Measurements from ENCODE around the gene REXO5. TPM values are rescaled to one million over a fixed set of nuclear protein-coding genes. Genes with fewer than 3 reads are reported as not detected.
A peak's percentile ranks its signal among the peaks of the same experiment; 100 is the strongest.

REXO5 gene
- total and polyA plus RNA-seq, 2 donors (not counting 3 experiments of a cell fraction or from before 2014, with no cell fraction given) = 2.3 to 11.5 TPM

GRCh38 chr16:20814784-20815183 is 8.5 kb downstream of the REXO5 start:
- Histone ChIP-seq H3K4me3 (replicated peaks in 1 of 3; ENCODE audit: insufficient read depth in 1 of 3, low read depth in 1 of 3, low read length in 3 of 3) (no peak overlapping the region), H4K20me1 (replicated peaks; ENCODE audit: control insufficient read depth, extremely low read depth, insufficient read depth, low read length) (no peaks in the 10 kb centered on the region), H3K79me2 (ENCODE audit: control insufficient read depth, insufficient read depth, low read length) (no peaks in the 10 kb centered on the region), H3K4me2 (ENCODE audit: insufficient read depth, low read length) (no peak overlapping the region), H3K36me3 (ENCODE audit: control insufficient read depth in 2 of 2, extremely low read depth in 1 of 2, insufficient read depth in 2 of 2, low read length in 2 of 2) (peaks cover 0 to 2% of the 10 kb centered on the region in 2 experiments), H2AFZ (ENCODE audit: low read depth, low read length) (peak overlapping the region; percentile 15), H3K27me3 (ENCODE audit: control insufficient read depth in 2 of 2, insufficient read depth in 2 of 2, low read length in 2 of 2) (no peaks in the 10 kb centered on the region), H3K27ac (ENCODE audit: insufficient read depth, low read depth, low read length) (peak overlapping the region; percentile 44), H3K9ac (replicated peaks; ENCODE audit: extremely low read depth, insufficient read depth, low read length) (peak overlapping the region; percentile 40), H3K9me1 (replicated peaks; ENCODE audit: control insufficient read depth, extremely low read depth, insufficient read depth, low read length) (no peaks in the 10 kb centered on the region), H3K4me1 (ENCODE audit: control insufficient read depth, extremely low read depth, insufficient read depth, low read length) (peaks cover 11% of the 10 kb centered on the region), H3K9me3 (replicated peaks; ENCODE audit: control insufficient read depth, insufficient read depth, low read length) (no peaks in the 10 kb centered on the region)
- DNase-seq (ENCODE audit: low read depth, low spot score) (peak; percentile 97), FAIRE-seq (peak; percentile 71)
- BruUV-seq (replicated peaks) = no TSS peak
- intact Hi-C loops (cut with micrococcal nuclease) (no loop called here), dilution Hi-C loops (cut with MboI; ENCODE audit: extremely low pct_ligation_motif_present, low sequenced_read_pairs) (no loop called here)
- CTCF ChIA-PET = interaction anchor here (0.9 to 2.3 kb wide), 7 partner anchors 8 to 53 kb away, joined by 3 to 10 read pairs (median 3); partner anchors contain the start of genes ERI2 and REXO5
- TF ChIP-seq CTCF (IDR thresholded peaks at IDR 0.05; ENCODE audit: extremely low read depth in 1 of 2, insufficient read depth in 1 of 2, low read depth in 1 of 2, low read length in 2 of 2) = no peak
- no peak for TF ChIP-seq GATA2 (IDR thresholded peaks at IDR 0.05; ENCODE audit: insufficient read depth, insufficient read length, low read depth, low read length)
- no peak for TF ChIP-seq POLR2A (IDR thresholded peaks at IDR 0.05; ENCODE audit: low read depth, low read length)
- TF ChIP-seq POLR2AphosphoS5 (IDR thresholded peaks at IDR 0.05; ENCODE audit: insufficient read depth, low read depth, low read length) = no peak
- no peak for TF ChIP-seq JUN (IDR thresholded peaks at IDR 0.05; ENCODE audit: borderline replicate concordance, insufficient read depth, insufficient read length, low read depth)
- no peak for TF ChIP-seq EZH2 (IDR thresholded peaks at IDR 0.05; ENCODE audit: borderline replicate concordance, low read depth, low read length, severe bottlenecking)
- TF ChIP-seq FOS (IDR thresholded peaks at IDR 0.05; ENCODE audit: borderline replicate concordance, insufficient read depth, low read length) = no peak
- TF ChIP-seq MAX (IDR thresholded peaks at IDR 0.05; ENCODE audit: insufficient read depth, insufficient read length) = no peak
- TF ChIP-seq MYC (IDR thresholded peaks at IDR 0.05; ENCODE audit: low read depth, low read length) = no peak
- POLR2A ChIA-PET = no interaction called here

All from endothelial cell of umbilical vein (primary cell).